ENCODE data around the gene MAGI3.

Gene MAGI3

DNA sequence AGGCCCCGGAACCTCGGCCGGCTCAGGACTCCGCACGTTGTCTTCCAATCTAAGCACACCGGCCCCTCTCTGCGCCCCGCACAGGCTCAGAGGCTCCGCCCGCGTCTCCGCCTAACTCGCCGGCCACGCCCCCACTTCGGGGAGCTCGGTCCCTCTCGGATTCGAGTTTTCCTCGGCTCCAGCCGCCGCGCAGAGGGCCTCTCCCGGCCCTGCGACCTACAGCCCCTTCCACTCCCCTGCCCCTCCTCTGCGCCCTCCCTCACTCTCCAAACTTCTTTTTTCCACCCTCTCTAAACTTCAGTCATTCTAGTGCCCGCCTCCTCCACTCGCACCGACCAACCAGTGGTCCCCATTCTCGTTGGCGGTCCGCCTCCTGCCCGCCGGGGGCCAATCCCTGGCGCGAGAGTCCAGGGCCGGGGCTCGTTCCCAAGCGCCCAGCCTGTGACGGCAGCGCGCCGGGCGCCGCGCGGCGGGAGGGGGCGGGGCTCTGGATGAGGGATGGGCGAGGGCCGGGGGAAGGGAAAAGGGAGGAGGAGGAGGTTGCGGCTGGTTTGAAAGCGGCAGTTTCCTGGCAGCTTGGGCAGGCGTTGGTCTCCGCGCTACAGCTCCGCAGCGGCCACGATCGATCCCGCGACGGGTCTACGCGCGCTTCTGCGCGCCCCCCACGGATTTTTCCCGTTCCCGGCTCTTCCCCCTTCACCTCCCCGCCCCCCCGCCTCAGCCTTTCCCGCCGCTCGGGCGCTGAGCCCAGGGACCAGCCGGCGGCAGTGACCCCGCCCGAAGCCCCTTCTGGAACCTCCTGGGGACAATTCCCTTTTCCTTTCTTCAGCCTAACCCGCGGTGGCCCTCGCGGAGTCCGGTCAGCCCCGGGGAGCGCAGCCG, at the start of gene MAGI3:
Gene MAGI3 (plus strand): TSS at position 563 of the 882 bp plus-strand sequence. CDS start 519 bp downstream, outside the sequence.
- DNase-seq, result peak; percentile 98

DNA sequence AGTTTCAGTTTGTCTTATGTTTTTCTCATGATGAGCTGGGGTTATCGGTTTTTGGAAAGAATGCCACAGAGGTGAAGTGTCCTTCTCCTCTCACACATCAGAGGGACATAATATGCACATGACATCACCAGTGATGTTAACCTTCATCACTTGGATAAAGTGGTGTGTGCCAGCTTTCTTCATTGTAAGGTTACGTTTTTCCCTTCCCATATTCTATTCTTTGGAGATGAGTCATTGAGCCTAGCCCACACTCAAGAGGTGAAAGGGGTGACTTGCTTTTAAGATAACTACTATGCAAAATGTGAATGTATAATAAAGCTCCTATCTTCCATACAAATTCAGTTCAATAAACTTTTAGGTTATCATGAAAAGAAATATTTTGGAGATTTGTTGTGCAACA, 36.7 kb upstream of the MAGI3 start:
- no peak for DNase-seq

DNA sequence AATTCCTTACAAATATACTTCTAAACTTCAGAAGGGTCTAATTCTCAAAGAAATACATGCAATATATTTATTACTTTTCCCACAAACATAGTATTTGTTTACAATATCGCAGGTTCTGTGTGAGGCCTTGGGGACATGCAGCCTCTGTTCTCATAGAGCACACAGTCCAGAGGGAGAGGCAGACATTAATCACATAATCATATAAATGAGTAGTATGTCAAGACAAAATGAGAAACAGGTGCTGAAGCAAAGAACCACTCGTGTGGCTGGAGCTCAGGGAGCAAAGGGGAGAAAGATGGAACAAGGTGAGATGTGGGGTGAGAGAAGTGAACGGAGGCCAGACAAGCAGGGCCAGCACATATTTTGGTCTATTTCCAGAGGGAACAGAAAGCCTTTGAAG, 26.4 kb upstream of the MAGI3 start:
- no peak for DNase-seq

DNA sequence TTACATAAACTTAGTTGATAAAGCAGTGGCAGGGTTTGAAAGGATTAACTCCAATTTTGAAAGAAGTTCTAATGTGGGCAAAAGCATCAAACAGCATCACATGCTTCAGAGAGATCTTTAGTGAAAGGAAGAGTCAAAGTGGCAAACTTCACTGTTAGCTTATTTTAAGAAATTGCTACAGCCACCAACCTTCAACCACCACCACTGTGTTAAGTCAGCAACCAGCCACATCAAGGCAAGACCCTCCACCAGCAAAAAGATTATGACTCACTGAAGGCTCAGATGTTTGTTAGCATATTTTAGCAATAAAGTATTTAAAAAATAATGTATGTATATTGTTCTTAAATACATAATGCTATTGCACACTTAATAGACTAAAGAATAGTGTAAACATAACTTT, 21.3 kb upstream of the MAGI3 start:
- DNase-seq, result no peak

DNA sequence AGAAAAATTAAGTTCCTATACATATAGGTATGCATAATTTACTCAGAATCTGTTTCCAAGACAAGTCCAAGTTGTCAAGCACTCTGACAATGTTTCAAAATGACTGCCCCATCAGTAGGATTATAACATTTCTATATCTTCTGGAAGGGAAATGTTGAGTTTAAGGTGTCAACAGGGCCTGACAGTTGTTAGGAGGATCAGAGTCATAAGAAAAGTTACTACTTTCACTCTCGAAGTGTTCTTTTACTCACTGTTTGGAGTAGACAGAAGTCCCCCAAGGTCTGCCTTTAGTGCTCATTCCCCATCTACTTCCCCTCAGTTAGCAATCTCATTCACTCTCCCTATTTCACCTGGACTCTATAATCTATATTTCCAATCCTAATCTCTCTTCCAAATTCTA, 20.6 kb upstream of the MAGI3 start:
- DNase-seq, result no peak

GRCh38 chr1:113370868-113371267, 19.4 kb upstream of the MAGI3 start:
- no peak for DNase-seq

DNA sequence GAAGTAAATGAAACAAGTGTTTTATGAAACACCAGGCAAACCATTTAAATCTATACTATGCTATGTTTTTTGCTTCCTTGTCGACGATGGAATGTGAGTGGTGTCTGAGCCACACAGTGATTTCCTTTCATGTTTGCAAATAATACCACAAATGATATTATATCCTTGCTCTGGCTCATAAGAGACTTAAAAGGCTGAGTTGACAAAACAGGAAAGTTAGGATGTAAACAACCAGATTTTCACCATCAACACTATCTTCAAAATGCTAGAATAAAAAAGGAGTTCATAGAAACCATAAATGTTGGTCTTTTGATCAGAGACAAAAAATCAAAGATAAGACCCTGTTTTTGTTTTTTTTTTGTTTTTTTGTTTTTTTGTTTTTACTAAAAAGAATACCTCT, 17.8 kb upstream of the MAGI3 start:
- no peak for DNase-seq

DNA sequence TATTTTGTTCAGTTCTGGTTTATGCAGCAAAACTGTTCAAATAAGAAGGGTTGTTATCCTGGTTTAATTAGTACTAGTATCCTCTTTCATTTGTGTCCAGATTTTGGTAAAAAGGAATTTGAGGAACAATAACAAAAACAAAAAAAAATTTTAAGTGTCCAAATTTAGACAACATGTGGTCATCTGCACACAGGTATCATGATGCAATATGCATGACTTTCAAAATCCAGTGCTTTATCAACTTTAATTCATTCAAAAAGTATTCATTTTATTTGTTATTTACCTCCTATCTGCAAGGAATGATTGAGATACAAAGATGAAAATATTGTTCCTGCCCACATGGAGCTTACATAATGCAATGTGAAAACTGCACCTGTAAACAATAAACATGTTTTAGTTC, 16.7 kb upstream of the MAGI3 start:
- DNase-seq, result no peak

GRCh38 chr1:113375878-113376277, 14.4 kb upstream of the MAGI3 start:
- no peak for DNase-seq

DNA sequence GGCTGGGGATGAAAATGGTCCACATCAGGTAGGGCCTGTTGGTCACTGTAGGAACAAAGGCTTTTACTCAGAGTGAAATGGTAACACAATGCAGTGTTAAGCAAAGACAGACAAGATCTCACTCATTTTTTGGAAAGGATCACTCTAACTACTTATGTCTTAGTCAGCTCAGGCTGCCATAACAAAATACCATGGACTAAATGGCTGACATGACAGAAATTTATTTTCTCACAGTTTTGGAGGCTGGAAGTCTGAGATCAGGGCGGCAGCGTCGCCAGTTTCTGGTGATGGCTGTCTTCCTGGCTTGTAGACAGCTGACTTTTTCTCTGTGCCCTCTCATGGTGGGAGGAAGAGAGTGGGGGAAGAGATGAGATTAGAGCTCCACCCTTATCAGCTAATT, 10.2 kb upstream of the MAGI3 start:
- DNase-seq, result no peak

DNA sequence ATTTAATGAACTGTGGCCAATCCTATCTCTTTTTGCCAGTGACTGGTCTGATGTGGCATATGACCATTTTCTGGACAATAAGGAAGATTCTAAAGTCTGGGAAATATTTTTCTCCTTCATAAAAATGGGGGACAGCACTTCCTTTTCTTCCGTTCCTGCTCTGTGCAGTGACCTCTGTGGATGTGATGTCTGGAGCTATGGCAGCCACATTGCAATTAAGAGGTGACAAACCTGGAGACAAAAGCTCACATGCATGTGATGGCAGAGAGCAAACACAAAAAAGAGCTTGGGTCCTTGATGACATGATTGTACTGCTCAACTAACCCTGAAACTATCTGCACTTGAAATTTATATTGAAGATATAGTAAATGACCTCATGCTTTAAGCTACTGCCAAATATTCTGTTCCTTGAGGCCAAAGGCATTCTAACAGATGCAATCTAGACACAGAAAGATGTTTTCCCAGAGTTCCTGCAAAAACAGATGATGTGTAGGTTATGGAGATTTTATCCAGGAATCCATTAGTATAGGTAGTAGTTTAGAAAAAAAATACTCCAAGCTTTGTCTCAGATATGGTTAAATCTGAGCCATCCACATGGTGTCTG, 2.2 kb upstream of the MAGI3 start:
- DNase-seq, result no peak

DNA sequence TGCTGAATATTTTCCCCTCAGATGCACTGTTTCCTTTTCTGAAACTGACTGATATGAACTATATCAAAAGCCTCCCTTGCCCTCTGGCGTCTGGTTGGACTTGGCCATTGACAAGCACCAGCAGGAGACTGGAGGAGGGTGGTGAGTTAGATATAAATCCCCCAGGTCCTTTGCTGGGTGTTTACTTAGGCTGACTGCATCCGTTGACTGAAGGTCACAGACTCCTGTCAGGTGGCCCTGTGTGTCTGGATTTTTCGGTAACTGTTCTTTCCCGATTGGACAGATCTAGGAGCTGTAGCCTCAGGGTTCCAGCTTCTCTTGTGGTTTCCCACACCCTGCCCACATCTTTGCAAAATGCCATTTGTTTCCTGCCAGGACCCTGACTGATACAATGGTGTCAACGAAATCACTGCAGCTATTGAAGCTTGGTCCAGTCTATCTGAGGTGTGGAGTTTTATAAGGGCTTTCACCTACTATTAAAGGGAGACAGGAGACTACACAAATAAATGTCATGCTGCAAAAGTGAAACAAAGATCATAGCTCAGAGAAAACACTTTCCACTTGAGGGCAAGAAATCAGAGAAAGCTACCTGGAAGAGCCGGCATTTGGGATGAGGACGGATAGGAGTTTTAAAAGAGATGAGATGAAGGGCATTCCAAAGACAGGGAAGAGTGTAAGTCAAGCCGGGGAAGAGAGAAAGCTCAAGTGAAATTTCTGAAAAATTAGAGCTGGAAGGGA, 1.5 kb upstream of the MAGI3 start:
- DNase-seq, result peak; percentile 85

DNA sequence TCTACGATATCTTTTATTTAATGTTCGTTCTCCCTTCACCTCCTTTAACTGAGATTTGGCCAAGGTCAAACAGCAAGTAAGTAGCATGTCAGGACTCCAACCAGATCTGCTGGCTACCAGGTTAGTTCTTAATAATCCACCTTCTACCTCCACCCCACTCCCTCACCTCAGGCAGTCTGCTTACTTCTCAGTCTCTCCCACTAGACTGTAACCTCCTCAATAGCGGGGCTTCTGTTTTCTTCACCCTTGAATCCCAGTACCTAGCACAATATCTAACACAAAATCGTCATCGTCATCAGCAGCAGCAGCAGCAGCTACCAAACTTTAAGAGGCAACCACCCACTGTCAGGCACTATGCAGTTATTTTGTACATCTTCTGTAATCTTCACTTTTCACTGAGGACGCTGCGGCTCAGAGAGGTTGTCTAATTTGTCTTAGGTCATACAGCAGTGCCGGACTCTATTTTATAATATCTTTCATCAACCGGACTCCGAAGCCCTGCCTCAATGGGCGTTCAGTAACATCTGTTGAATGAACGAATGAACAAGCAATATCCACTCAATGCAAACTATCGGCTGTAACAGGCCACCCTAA, 859 bp upstream of the MAGI3 start:
- peak; percentile 5 for DNase-seq

- peak; percentile 28 for DNase-seq
Observed at GRCh38 chr1:113390871-113391648, 745 bp downstream of the MAGI3 start.

DNA sequence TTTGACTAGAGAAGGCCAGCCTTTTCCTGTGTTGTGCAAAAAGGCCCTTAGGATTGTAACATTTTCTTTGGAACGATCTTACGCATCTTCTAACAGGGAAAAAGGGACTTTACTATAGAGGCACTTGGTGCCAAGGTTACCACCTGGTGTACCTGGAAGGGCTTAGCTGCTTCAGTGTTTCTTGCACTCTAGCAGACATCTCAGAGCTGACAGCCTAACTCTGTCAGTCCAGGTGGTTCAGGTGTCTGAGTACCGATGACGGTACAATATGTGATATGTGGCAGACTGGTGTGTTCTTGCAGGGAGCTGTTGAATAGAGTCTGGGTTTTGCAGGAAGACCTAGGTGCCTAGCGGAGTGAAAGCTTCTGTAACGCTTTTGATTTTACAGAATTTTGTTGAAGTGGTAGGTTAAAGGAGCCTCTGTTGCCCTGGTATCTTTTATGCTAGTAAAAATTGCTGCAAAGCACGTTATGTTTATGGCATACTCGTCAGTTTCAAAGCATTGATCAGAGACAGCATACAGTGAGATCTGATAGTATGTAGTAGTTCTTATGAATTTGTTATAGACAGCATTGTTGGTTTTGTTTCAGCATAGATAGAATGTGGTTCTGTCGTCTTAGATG, 1.4 kb downstream of the MAGI3 start:
- DNase-seq, result no peak

DNA sequence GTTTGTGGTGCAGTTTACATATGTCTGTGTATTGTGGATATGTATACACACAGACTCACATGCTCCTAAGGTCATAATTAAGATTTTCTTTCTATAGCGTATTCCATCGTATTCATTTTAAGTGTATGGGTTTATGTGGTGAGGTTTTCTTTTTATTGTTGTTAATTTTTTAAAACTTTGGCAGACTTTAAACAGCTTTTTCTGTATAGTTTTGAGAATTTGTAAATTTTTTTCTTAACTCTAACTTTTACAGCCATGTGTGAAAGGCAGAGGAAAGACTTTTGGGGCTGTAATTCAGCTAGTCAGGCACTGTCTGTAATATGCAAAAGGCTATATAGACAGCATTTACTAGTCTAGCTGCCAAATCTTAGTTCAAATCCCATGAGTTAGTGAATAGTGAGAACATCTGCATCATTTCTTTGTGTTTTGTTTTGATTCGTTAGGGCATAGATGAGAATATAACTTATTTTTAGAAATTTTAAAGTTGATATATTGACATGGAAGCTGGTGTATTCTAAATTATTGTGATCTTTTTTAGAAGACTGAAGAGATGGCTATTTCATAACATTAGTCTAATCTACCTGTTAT, 2.3 kb downstream of the MAGI3 start:
- no peak for DNase-seq

DNA sequence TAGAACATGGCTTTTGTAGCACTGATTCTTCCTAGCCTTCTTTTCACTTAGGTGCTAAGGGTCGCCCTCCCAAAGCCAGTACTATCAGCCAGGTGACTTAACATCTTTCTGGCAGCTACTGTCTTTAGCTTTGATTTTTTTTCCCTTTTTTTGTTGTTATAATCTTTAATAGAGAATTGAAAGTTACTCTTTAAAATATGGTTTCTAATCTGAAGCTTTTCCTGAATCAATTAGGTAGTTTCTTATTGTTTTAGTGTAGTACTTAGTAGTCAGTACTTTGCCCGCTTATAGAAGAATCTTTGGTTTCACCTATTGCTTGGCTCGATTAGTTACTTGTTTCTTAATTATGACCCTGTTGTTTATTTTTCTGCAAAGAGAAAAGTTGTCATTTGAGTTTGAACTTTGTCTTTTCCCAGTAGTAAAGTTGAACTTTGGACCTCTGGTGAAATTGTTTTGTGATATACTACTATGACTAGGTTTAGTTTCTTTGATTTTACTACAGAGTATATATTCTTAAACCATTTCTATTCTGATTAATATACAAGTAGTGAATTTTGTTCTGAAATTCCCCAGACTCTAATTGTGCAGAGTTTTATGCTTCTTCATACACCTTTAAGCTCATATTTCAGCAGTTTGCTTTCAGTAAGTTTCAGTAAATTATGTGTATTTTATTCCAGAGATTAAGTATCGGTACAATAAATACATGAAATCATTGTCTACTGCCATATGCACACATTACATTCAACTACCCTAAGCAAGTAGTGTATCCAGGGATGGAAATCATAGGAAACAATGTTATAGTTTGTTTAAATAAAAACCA, 3.9 kb downstream of the MAGI3 start:
- no peak for DNase-seq

GRCh38 chr1:113394863-113395259, 4.5 kb downstream of the MAGI3 start:
- no peak for DNase-seq

- DNase-seq, result no peak
Observed at GRCh38 chr1:113396102-113396501, 5.8 kb downstream of the MAGI3 start.

DNA sequence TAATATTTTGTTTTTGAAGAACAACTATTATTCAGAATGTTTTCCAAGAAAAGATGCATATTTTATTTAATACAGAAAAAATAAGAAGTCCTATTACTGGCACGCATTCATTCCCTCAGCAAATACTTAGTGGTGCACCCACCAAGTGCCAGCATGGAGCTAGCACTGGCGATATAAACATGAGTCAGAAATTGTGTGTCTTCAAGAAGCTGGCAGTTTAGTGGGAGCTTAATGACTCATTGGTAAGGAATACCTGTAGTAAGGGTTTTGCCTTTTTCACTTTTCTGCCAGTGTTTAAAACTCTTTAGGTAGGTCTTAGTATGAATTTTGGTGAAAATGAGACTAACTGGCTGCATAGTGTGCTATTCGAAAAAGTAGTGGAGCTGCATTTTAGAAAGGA, 6.3 kb downstream of the MAGI3 start:
- no peak for DNase-seq

GRCh38 chr1:113399062-113399583, 8.8 kb downstream of the MAGI3 start:
- DNase-seq, result no peak

Data from hematopoietic multipotent progenitor cell treated with erythropoietin and hydrocortisone succinate and interleukin-3 and kit ligand, for 4 days (in vitro differentiated cells).